Lower lobe of right lung (tissue), 2 donors: ENCODE measurements around the gene NPLOC4. TPM values are rescaled to one million over a fixed set of nuclear protein-coding genes. Genes with fewer than 3 reads are reported as not detected.

ENCODE experiments used
- ATAC-seq, 2 donors: fragments of 200-7000 bp; cut with Tn5 transposase; one replicate each; pipeline ENCODE4 v1.9.1; 2020 to 2022; ENCODE audit warnings: mild to moderate bottlenecking in 2 of 2, moderate library complexity in 2 of 2
- DNase-seq: peaks from one replicate; pipeline ENCODE4 v3.0.0-alpha.2; 2020
- H3K27ac ChIP-seq: fragments of 200-600 bp; one replicate; pipeline ENCODE4 v1.8.0; 2022
- H3K27me3 ChIP-seq: fragments of 200-600 bp; one replicate; pipeline ENCODE4 v1.8.0; 2022; ENCODE audit warnings: low read depth
- H3K36me3 ChIP-seq: fragments of 200-600 bp; one replicate; pipeline ENCODE4 v1.8.0; 2022; ENCODE audit warnings: mild to moderate bottlenecking
- H3K4me1 ChIP-seq: fragments of 200-600 bp; one replicate; pipeline ENCODE4 v1.8.0; 2022
- H3K4me3 ChIP-seq: fragments of 200-600 bp; one replicate; pipeline ENCODE4 v1.8.0; 2022; ENCODE audit warnings: mild to moderate bottlenecking
- H3K9me3 ChIP-seq: fragments of 200-600 bp; one replicate; pipeline ENCODE4 v1.8.0; 2022
- intact Hi-C: fragments of 100-400 bp; cut with DNase I; formaldehyde crosslinking; loops from one replicate; pipeline ENCODE4 v1.11.0; 2022
- total RNA-seq: library from RNA; stranded (reverse); fragmentation: NEBNext Ultra II Directional; extraction: Animal tissue kit (Norgen Biotek cat#: 25700); gene quantifications from one replicate; pipeline ENCODE4 v1.2.1, GENCODE V29; 2021
- TF ChIP-seq, protein P1 (sequence below): fragments of 200-600 bp; IDR thresholded peaks from one replicate; pipeline ENCODE4 v1.8.0; 2022; ENCODE audit warnings: antibody characterized with exemption, mild to moderate bottlenecking
- donor health status: DM: no; HTN: yes; CAD: no; lungs with severe emphysema.

Gene NPLOC4
- total RNA-seq, 1 donor from 2014 or later: 69.6 TPM

DNA sequence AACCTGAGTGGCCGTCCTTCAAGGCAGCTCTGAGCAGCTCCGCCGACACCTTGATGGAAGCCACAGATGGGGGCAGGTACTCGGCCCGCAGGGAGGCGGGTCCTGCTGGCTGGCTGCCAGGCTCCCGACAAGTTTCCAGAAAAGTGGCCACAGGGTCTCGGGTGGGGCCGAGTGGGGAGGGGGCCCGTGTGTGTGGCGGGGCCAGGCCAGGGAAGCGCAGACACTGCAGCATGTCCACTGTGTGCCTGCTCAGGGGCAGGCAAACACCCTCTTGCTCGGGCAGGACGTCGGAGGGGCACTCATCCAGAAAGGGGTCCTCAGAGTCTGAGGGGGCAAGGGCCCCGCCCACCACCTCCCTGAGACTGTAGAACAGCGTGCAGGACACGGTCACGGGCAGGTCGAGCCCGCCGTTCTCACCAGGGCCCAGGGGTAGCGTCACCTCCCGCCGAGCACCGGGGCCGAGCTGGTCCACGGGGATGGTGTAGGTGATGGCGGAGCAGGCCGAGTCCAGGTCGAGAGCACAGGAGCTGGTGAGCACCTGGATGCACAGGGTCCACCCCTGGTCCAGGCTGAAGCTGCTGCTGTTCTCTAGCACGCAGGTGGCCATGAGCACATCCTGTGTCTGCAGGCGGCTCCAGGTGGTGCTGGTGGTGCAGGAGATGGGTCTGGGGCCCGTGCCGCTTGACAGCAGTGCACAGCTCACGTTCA, 89.9 kb downstream of the NPLOC4 start:
- Histone ChIP-seq H3K9me3 (no peaks in the 10 kb centered on the region), H3K27me3 (no peaks in the 10 kb centered on the region), H3K4me3 (no peak overlapping the region), H3K4me1 (peaks cover 13% of the 10 kb centered on the region), H3K27ac (no peak overlapping the region), H3K36me3 (peaks cover 78% of the 10 kb centered on the region)
- TF ChIP-seq, protein P1, sequence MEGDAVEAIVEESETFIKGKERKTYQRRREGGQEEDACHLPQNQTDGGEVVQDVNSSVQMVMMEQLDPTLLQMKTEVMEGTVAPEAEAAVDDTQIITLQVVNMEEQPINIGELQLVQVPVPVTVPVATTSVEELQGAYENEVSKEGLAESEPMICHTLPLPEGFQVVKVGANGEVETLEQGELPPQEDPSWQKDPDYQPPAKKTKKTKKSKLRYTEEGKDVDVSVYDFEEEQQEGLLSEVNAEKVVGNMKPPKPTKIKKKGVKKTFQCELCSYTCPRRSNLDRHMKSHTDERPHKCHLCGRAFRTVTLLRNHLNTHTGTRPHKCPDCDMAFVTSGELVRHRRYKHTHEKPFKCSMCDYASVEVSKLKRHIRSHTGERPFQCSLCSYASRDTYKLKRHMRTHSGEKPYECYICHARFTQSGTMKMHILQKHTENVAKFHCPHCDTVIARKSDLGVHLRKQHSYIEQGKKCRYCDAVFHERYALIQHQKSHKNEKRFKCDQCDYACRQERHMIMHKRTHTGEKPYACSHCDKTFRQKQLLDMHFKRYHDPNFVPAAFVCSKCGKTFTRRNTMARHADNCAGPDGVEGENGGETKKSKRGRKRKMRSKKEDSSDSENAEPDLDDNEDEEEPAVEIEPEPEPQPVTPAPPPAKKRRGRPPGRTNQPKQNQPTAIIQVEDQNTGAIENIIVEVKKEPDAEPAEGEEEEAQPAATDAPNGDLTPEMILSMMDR: no peak
- intact Hi-C loops: no loop called here
- ATAC-seq: no peak
- DNase-seq: no peak

GRCh38 chr17:81545160-81545949, 91.6 kb downstream of the NPLOC4 start:
- H3K4me1 ChIP-seq: no peaks in the 10 kb centered on the region
- H3K9me3 ChIP-seq: no peaks in the 10 kb centered on the region
- H3K4me3 ChIP-seq: no peak overlapping the region
- ATAC-seq: no peak
- no peak overlapping the region for H3K27ac ChIP-seq
- DNase-seq: no peak
- peaks cover 88% of the 10 kb centered on the region for H3K36me3 ChIP-seq
- H3K27me3 ChIP-seq: no peaks in the 10 kb centered on the region
- intact Hi-C loops: no loop called here
- TF ChIP-seq, protein P1: no peak

DNA sequence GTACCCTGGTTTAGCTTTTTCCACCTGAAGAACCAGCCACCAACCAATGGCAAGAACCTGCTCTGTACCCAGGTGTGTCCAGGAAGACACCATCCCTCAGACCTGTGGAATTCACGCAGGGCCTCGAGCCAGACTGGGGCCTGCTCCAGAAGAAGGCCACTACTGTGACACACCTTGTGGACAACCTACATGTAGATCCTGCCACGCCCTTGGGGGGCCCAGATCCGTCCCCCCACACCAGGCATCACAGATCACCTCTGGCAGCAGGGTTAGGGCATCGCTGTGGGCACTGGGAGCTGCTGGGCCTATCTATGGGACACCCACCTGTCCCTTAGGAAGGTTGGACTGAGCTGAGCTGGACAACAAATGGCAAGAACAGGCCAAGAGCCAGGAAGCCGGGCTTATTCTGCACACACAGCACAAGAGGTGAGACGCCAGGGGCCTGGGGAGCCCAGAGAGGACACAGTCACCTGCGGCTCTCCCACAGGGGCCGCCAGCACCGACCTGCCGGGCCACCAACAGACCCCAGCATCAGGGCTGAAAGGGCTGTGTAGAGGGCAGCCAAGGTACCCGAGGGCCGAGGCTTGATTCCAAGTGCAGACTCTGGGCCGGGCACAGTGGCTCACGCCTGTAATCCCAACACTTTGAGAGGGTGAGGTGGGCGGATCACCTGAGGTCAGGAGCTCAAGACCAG, 92.5 kb downstream of the NPLOC4 start:
- Histone ChIP-seq H3K36me3 (peaks cover 88% of the 10 kb centered on the region), H3K27me3 (no peaks in the 10 kb centered on the region), H3K27ac (no peak overlapping the region), H3K4me1 (no peaks in the 10 kb centered on the region), H3K4me3 (no peak overlapping the region), H3K9me3 (no peaks in the 10 kb centered on the region)
- TF ChIP-seq, protein P1: no peak
- intact Hi-C loops: no loop called here
- DNase-seq: no peak
- ATAC-seq: no peak

DNA sequence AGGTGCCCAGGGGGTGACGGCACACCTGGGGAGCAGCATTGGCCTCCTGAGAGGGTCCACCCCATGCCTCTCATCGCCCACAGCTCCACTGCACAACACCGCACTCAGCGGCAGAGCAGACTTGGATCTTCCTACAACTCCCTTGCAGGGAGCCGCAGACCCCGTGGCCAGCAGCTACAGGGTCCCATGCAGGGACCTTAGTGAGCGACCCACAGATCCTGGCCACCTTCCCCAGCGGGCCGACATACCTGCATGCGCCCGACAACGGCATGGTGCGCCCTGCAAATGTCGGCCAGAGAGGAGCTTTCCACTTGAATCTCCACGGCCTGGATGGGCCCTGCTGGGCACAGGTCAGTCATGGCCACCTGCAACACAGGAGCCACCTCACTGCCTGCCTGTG, 93.2 kb downstream of the NPLOC4 start:
- Histone ChIP-seq H3K27me3 (no peaks in the 10 kb centered on the region), H3K4me1 (no peaks in the 10 kb centered on the region), H3K27ac (no peak overlapping the region), H3K4me3 (no peak overlapping the region), H3K9me3 (no peaks in the 10 kb centered on the region), H3K36me3 (peaks cover 86% of the 10 kb centered on the region)
- no peak for DNase-seq
- ATAC-seq: no peak
- intact Hi-C loops: no loop called here
- TF ChIP-seq, protein P1: no peak

DNA sequence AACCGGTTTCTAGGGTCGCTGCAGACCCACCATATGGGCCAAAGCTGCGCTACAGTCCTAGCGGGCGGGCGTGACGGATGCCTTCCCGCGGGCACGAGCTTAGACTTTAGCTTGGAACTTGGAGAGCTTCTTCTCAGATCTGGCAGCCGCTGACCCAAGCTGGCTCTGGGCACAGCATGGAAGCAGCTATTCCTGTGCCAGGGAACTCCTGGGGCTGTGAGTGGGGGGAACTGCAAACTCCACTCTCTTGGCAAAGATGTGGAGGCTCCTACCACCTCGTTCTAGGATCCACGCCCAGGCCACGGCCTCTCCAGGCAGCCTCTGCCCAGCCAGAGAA, 93.6 kb downstream of the NPLOC4 start:
- TF ChIP-seq, protein P1: no peak
- DNase-seq: no peak
- Histone ChIP-seq H3K9me3 (no peaks in the 10 kb centered on the region), H3K4me1 (no peaks in the 10 kb centered on the region), H3K27me3 (no peaks in the 10 kb centered on the region), H3K27ac (no peak overlapping the region), H3K4me3 (no peak overlapping the region), H3K36me3 (peaks cover 85% of the 10 kb centered on the region)
- no peak for ATAC-seq
- intact Hi-C loops: no loop called here
